ENCODE data around the gene TREML1.
"Not testable (repeated sequence)": the region's sequence is repeated elsewhere in the genome, so short reads cannot be mapped to it uniquely, and the experiment has no call there.

Gene TREML1

DNA sequence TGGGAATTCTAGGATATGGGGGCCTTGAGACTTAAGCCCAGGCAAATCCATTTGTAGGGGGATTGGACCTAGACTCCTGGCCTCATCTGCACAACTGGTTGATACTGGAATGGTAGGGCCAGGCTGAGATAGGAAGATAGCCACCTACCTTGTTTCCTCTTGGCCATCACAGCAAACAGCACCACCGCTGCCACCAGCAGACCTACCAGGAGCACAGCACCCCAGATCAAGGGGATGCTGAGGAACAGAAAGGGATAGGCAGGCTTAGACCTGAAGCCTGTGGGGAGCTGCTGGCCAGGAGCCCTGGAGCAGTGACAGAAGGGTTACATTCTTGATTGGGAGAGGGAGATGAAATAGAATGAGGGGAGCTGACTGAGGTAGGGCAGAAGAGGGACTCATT is 3.5 kb downstream of the TREML1 start:
- WGBS, 2 experiments = 88 to 95% methylated on average over 1 of the region's 1 CpG
- H3K4me3 ChIP-seq (ENCODE audit: insufficient read depth, low read depth, low read length) = no peak overlapping the region

DNA sequence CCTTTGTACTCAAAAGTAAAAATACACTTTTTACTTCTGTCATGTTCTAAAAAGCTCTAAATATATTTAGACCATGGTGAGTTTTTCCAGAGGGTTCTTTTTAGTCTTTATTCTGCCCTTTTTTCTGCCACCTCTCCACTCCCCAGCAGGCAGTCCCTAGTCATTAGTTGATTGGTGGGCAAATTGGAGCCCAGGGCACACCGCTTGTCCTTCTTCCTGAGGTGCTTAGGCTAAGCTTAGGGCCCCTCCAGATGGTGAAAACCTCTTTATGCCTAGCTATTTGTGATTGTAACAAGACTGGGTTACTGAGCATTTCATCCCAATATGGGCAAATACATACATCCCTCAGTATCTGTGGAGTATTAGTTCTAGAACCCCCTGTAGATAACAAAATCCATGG is 6.2 kb downstream of the TREML1 start:
- no peaks in the 10 kb centered on the region for H3K36me3 ChIP-seq (ENCODE audit: control insufficient read depth, insufficient read depth, low read length)
- WGBS, 2 experiments = 93 to 100% methylated on average over 1 of the region's 1 CpG
- H3K4me3 ChIP-seq (ENCODE audit: insufficient read depth, low read depth, low read length) = no peak overlapping the region
- no peaks in the 10 kb centered on the region for H3K4me1 ChIP-seq (ENCODE audit: control insufficient read depth, insufficient read depth, low read length)
- no peaks in the 10 kb centered on the region for H3K9me3 ChIP-seq (ENCODE audit: control insufficient read depth, low read length)
- H3K27me3 ChIP-seq (ENCODE audit: control insufficient read depth, insufficient read depth, low read length, poor library complexity, severe bottlenecking) = no peaks in the 10 kb centered on the region
- no peak overlapping the region for H3K27ac ChIP-seq (ENCODE audit: insufficient read depth, low read depth, low read length, poor library complexity, severe bottlenecking)

More for the DNA sequence above, 3.5 kb downstream of the TREML1 start:
- Histone ChIP-seq H3K4me1 (ENCODE audit: control insufficient read depth, insufficient read depth, low read length) (no peaks in the 10 kb centered on the region), H3K27me3 (ENCODE audit: control insufficient read depth, insufficient read depth, low read length, poor library complexity, severe bottlenecking) (no peaks in the 10 kb centered on the region), H3K9me3 (ENCODE audit: control insufficient read depth, low read length) (no peaks in the 10 kb centered on the region), H3K27ac (ENCODE audit: insufficient read depth, low read depth, low read length, poor library complexity, severe bottlenecking) (no peak overlapping the region), H3K36me3 (ENCODE audit: control insufficient read depth, insufficient read depth, low read length) (no peaks in the 10 kb centered on the region)

DNA sequence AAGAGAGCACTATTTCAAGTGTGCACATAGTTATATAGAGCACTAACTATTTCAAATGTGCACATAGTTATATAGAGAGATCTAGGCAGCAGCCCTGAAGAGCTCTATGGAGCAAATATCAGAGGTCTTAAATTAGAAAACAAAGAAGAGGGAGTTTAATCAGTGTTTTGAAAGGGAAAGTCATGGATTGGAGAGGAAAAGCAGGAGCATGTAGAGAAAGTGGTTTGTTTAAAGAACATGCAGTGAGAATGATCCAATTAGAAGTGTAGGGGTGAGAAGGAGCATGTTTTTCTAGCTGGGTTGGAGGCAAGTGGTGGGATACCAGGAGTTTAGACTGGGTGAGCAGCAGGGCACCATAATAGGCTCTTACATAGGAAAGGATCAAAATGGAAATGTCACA is 17.2 kb downstream of the TREML1 start:
- Histone ChIP-seq H3K4me3 (ENCODE audit: insufficient read depth, low read depth, low read length) (no peak overlapping the region), H3K27me3 (ENCODE audit: control insufficient read depth, insufficient read depth, low read length, poor library complexity, severe bottlenecking) (no peaks in the 10 kb centered on the region), H3K27ac (ENCODE audit: insufficient read depth, low read depth, low read length, poor library complexity, severe bottlenecking) (no peak overlapping the region), H3K4me1 (ENCODE audit: control insufficient read depth, insufficient read depth, low read length) (peaks cover 5% of the 10 kb centered on the region), H3K9me3 (ENCODE audit: control insufficient read depth, low read length) (no peaks in the 10 kb centered on the region), H3K36me3 (ENCODE audit: control insufficient read depth, insufficient read depth, low read length) (no peaks in the 10 kb centered on the region)

DNA sequence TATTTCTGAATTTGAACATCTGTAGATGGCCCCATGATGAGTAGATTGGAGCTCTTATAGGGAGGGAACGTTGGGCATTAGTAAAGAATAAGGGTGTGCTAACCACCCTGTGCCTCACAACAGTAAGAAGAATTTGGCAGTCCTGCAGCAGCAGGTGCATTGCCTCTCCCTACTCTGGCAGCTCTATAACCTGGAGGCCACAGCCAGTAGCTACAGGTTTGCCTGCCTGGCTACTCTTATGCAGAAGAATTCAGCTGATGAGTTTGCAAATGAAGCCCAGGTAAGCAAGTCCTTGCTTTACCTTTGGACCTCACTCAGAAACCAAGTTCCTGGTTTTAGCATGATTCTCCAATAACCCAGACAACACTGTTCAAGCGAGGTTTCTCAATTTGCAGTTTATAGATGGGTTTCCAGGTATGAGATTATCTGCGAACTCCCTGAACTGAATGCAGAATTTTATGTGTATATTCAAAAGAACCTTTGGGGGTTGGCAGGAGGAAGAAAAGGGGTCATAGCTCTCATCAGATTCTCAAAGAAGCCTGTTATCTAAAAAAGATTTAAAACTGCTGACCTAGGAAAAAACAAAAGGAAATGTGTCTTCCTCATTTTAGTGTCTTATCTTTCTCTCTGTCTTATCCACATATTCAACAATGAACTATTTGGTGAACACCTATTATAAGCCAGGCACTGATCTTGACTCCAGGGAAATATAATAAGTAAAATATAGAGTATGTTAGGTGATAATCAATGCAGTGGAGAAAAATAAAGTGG is 18.9 kb downstream of the TREML1 start:
- H3K27ac ChIP-seq (ENCODE audit: insufficient read depth, low read depth, low read length, poor library complexity, severe bottlenecking) = no peak overlapping the region
- no peaks in the 10 kb centered on the region for H3K36me3 ChIP-seq (ENCODE audit: control insufficient read depth, insufficient read depth, low read length)
- H3K4me1 ChIP-seq (ENCODE audit: control insufficient read depth, insufficient read depth, low read length) = peaks cover 5% of the 10 kb centered on the region
- H3K9me3 ChIP-seq (ENCODE audit: control insufficient read depth, low read length) = no peaks in the 10 kb centered on the region
- H3K4me3 ChIP-seq (ENCODE audit: insufficient read depth, low read depth, low read length) = no peak overlapping the region
- H3K27me3 ChIP-seq (ENCODE audit: control insufficient read depth, insufficient read depth, low read length, poor library complexity, severe bottlenecking) = no peaks in the 10 kb centered on the region
- 91 to 96% methylated on average over 3 of the region's 3 CpGs for WGBS, 2 experiments

- no peak overlapping the region for H3K4me3 ChIP-seq (ENCODE audit: insufficient read depth, low read depth, low read length)
- no peaks in the 10 kb centered on the region for H3K4me1 ChIP-seq (ENCODE audit: control insufficient read depth, insufficient read depth, low read length)
- 80 to 88% methylated on average over 2 of the region's 2 CpGs for WGBS, 2 experiments
- no peaks in the 10 kb centered on the region for H3K36me3 ChIP-seq (ENCODE audit: control insufficient read depth, insufficient read depth, low read length)
- no peaks in the 10 kb centered on the region for H3K9me3 ChIP-seq (ENCODE audit: control insufficient read depth, low read length)
- H3K27ac ChIP-seq (ENCODE audit: insufficient read depth, low read depth, low read length, poor library complexity, severe bottlenecking) = no peak overlapping the region
- no peaks in the 10 kb centered on the region for H3K27me3 ChIP-seq (ENCODE audit: control insufficient read depth, insufficient read depth, low read length, poor library complexity, severe bottlenecking)
These were observed 21.9 kb downstream of the TREML1 start for GRCh38 chr6:41132254-41132653.

GRCh38 chr6:41125282-41125681 is 28.9 kb downstream of the TREML1 start:
- WGBS, 2 experiments = 97 to 100% methylated on average over 2 of the region's 3 CpGs
- H3K4me3 ChIP-seq (ENCODE audit: insufficient read depth, low read depth, low read length) = no peak overlapping the region

DNA sequence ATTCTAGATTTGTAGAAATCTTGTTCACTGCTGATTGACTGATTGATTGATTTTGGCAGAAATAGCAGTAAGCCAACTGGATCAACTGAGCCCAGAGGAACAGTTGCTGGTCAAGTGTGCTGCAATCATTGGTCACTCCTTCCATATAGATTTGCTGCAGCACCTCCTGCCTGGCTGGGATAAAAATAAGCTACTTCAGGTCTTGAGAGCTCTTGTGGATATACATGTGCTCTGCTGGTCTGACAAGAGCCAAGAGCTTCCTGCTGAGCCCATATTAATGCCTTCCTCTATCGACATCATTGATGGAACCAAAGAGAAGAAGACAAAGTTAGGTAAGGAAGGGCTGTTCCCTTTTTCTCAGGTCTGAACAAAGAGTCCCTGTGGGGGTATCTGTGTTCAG is 31.2 kb downstream of the TREML1 start:
- Histone ChIP-seq H3K27me3 (ENCODE audit: control insufficient read depth, insufficient read depth, low read length, poor library complexity, severe bottlenecking) (no peaks in the 10 kb centered on the region), H3K4me3 (ENCODE audit: insufficient read depth, low read depth, low read length) (no peak overlapping the region), H3K4me1 (ENCODE audit: control insufficient read depth, insufficient read depth, low read length) (no peaks in the 10 kb centered on the region), H3K36me3 (ENCODE audit: control insufficient read depth, insufficient read depth, low read length) (no peaks in the 10 kb centered on the region), H3K27ac (ENCODE audit: insufficient read depth, low read depth, low read length, poor library complexity, severe bottlenecking) (no peak overlapping the region), H3K9me3 (ENCODE audit: control insufficient read depth, low read length) (no peaks in the 10 kb centered on the region)
- WGBS, 2 experiments = 93 to 100% methylated on average over 1 of the region's 1 CpG

More at GRCh38 chr6:41125282-41125681, 28.9 kb downstream of the TREML1 start:
- Histone ChIP-seq H3K27ac (ENCODE audit: insufficient read depth, low read depth, low read length, poor library complexity, severe bottlenecking) (no peak overlapping the region), H3K9me3 (ENCODE audit: control insufficient read depth, low read length) (no peaks in the 10 kb centered on the region), H3K4me1 (ENCODE audit: control insufficient read depth, insufficient read depth, low read length) (no peaks in the 10 kb centered on the region), H3K36me3 (ENCODE audit: control insufficient read depth, insufficient read depth, low read length) (no peaks in the 10 kb centered on the region), H3K27me3 (ENCODE audit: control insufficient read depth, insufficient read depth, low read length, poor library complexity, severe bottlenecking) (no peaks in the 10 kb centered on the region)

DNA sequence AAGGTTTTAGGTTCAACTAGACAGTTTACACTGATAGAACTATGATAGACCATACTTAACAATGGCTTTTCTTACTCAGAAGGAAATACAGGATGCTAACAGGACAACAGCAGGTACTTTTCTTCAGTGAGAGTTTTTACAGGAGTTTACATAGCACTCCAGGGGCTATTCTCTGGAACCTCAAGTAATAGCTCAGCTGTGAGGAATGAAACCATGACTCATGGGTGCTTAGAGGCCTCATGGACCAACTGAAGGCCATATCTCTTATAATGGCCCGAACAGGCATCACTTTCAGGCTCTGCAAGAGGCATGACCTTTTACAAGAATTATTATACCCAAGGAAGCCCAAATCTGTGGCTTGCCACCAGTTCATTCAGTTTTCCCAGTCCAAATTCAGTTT is 31.8 kb downstream of the TREML1 start:
- WGBS, 2 experiments = 95 to 98% methylated on average over 1 of the region's 1 CpG
- Histone ChIP-seq H3K27ac (ENCODE audit: insufficient read depth, low read depth, low read length, poor library complexity, severe bottlenecking) (no peak overlapping the region), H3K4me1 (ENCODE audit: control insufficient read depth, insufficient read depth, low read length) (no peaks in the 10 kb centered on the region), H3K4me3 (ENCODE audit: insufficient read depth, low read depth, low read length) (no peak overlapping the region), H3K36me3 (ENCODE audit: control insufficient read depth, insufficient read depth, low read length) (no peaks in the 10 kb centered on the region), H3K9me3 (ENCODE audit: control insufficient read depth, low read length) (no peaks in the 10 kb centered on the region), H3K27me3 (ENCODE audit: control insufficient read depth, insufficient read depth, low read length, poor library complexity, severe bottlenecking) (no peaks in the 10 kb centered on the region)

GRCh38 chr6:41120058-41120457 is 34.1 kb downstream of the TREML1 start:
- H3K9me3 ChIP-seq (ENCODE audit: control insufficient read depth, low read length) = no peaks in the 10 kb centered on the region
- WGBS, 2 experiments = 92 to 100% methylated on average over 1 of the region's 1 CpG
- H3K36me3 ChIP-seq (ENCODE audit: control insufficient read depth, insufficient read depth, low read length) = no peaks in the 10 kb centered on the region
- H3K4me1 ChIP-seq (ENCODE audit: control insufficient read depth, insufficient read depth, low read length) = no peaks in the 10 kb centered on the region
- no peaks in the 10 kb centered on the region for H3K27me3 ChIP-seq (ENCODE audit: control insufficient read depth, insufficient read depth, low read length, poor library complexity, severe bottlenecking)
- H3K4me3 ChIP-seq (ENCODE audit: insufficient read depth, low read depth, low read length) = no peak overlapping the region
- H3K27ac ChIP-seq (ENCODE audit: insufficient read depth, low read depth, low read length, poor library complexity, severe bottlenecking) = no peak overlapping the region

- Histone ChIP-seq H3K9me3 (ENCODE audit: control insufficient read depth, low read length) (no peaks in the 10 kb centered on the region), H3K27me3 (ENCODE audit: control insufficient read depth, insufficient read depth, low read length, poor library complexity, severe bottlenecking) (no peaks in the 10 kb centered on the region), H3K4me3 (ENCODE audit: insufficient read depth, low read depth, low read length) (no peak overlapping the region), H3K27ac (ENCODE audit: insufficient read depth, low read depth, low read length, poor library complexity, severe bottlenecking) (no peak overlapping the region), H3K36me3 (ENCODE audit: control insufficient read depth, insufficient read depth, low read length) (no peaks in the 10 kb centered on the region), H3K4me1 (ENCODE audit: control insufficient read depth, insufficient read depth, low read length) (no peaks in the 10 kb centered on the region)
- WGBS, 2 experiments = 86 to 94% methylated on average over 1 of the region's 1 CpG
These were observed 34.6 kb downstream of the TREML1 start for GRCh38 chr6:41119508-41119907.

DNA sequence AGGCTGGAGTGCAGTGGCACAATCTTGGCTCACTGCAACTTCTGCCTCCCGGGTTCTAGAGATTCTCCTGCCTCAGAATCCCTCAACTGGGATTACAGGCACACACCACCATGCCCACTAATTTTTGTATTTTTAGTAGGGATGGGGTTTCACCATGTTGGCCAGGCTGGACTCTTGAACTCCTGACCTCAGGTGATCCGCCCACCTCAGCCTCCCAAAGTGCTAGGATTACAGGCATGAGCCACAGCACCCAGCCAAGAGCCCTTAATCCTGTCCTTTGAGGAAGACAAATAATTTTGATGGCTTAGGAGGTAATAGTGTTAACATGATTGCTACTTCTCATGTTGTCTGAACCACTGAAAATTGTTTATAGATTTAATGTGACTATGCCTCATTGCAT is 39.1 kb downstream of the TREML1 start:
- WGBS, 2 experiments = 84% methylated on average over 2 of the region's 2 CpGs
- not testable (repeated sequence) for H3K4me1 ChIP-seq (ENCODE audit: control insufficient read depth, insufficient read depth, low read length); H3K9me3 ChIP-seq (ENCODE audit: control insufficient read depth, low read length); H3K27me3 ChIP-seq (ENCODE audit: control insufficient read depth, insufficient read depth, low read length, poor library complexity, severe bottlenecking); H3K36me3 ChIP-seq (ENCODE audit: control insufficient read depth, insufficient read depth, low read length); H3K27ac ChIP-seq (ENCODE audit: insufficient read depth, low read depth, low read length, poor library complexity, severe bottlenecking); H3K4me3 ChIP-seq (ENCODE audit: insufficient read depth, low read depth, low read length)
